B cell (primary cell): ENCODE results near the gene CASD1. TPM values are rescaled to one million over a fixed set of nuclear protein-coding genes. Genes with fewer than 3 reads are reported as not detected.

ENCODE experiments used
- ATAC-seq: fragments of 200-7000 bp; cut with Tn5 transposase; one replicate; pipeline ENCODE4 v1.10.0; 2021; ENCODE audit warnings: low read depth, mild to moderate bottlenecking, moderate number of reproducible peaks, moderate library complexity
- CTCF ChIA-PET: fragments of 350-600 bp; sonication (Branson Sonifier 250); formaldehyde crosslinking; loops from one replicate; lab custom pipeline; 2021; ENCODE audit warnings: antibody characterized with exemption, inconsistent platforms; lab: Charles Lee
- POLR2A ChIA-PET: fragments of 350-600 bp; sonication (Branson Sonifier 250); formaldehyde crosslinking; loops from one replicate; lab custom pipeline; 2021; ENCODE audit warnings: antibody characterized with exemption; lab: Charles Lee
- DNase-seq: peaks from one replicate; pipeline ENCODE4 v3.0.0; 2013
- H2AFZ ChIP-seq: 2 replicates; pipeline ENCODE4 v1.6.1; 2012; ENCODE audit warnings: mild to moderate bottlenecking, low read depth, low read length; ENCODE audit not compliant: insufficient read depth, poor library complexity, severe bottlenecking
- H3K27ac ChIP-seq, 2 donors: 1 replicate in 1 of 2; 2 replicates in 1 of 2; pipeline ENCODE4 v1.5.1; 2012 to 2013; ENCODE audit warnings: low read length in 2 of 2, mild to moderate bottlenecking in 2 of 2, moderate library complexity in 1 of 2
- H3K27me3 ChIP-seq, 4 experiments: fragments of 200-600 bp in 1 of 4; sonication (generic) in 1 of 4; replicated peaks in 1 of 4; 1 replicate in 2 of 4; 2 replicates in 2 of 4; pipeline versions ENCODE4 v1.6.1 to v1.7.0; 2013 to 2016; ENCODE audit warnings: low read length in 3 of 4, mild to moderate bottlenecking in 2 of 4, mixed read lengths in 1 of 4, moderate library complexity in 1 of 4; ENCODE audit not compliant: insufficient read depth in 4 of 4, control insufficient read depth in 3 of 4; ENCODE audit errors: control extremely low read depth in 1 of 4
- H3K36me3 ChIP-seq, 2 experiments: replicated peaks in 1 of 2; 1 replicate in 1 of 2; 2 replicates in 1 of 2; pipeline versions ENCODE4 v1.6.1 to v1.7.1; 2013; ENCODE audit warnings: low read length in 1 of 2; ENCODE audit not compliant: insufficient read depth in 2 of 2, control insufficient read depth in 1 of 2; ENCODE audit errors: control extremely low read depth in 1 of 2, extremely low read depth in 1 of 2
- H3K4me1 ChIP-seq, 2 donors: fragments of 200-600 bp in 1 of 2; sonication (generic) in 1 of 2; 1 replicate in 1 of 2; 2 replicates in 1 of 2; pipeline versions ENCODE4 v1.5.1 to v1.6.1; 2013 to 2017; ENCODE audit warnings: low read length in 2 of 2; ENCODE audit not compliant: control insufficient read depth in 2 of 2, insufficient read depth in 2 of 2
- H3K4me2 ChIP-seq: replicated peaks from 2 replicates; pipeline ENCODE3; 2012; ENCODE audit warnings: mild to moderate bottlenecking, low read depth, low read length; ENCODE audit not compliant: poor library complexity, severe bottlenecking
- H3K4me3 ChIP-seq, 5 experiments: fragments of 200-600 bp in 1 of 5; sonication (generic) in 1 of 5; 1 replicate in 3 of 5; 2 replicates in 2 of 5; pipeline versions ENCODE4 v1.5.1 to v1.7.0; 2011 to 2016; ENCODE audit warnings: low read length in 4 of 5, mild to moderate bottlenecking in 4 of 5, low read depth in 2 of 5, control low read depth in 1 of 5, moderate library complexity in 1 of 5; ENCODE audit not compliant: insufficient read depth in 1 of 5; ENCODE audit errors: control extremely low read depth in 1 of 5, extremely low read depth in 1 of 5
- H3K79me2 ChIP-seq: fragments of 200-600 bp; sonication (generic); one replicate; pipeline ENCODE4 v1.6.0; 2016; ENCODE audit warnings: low read length; ENCODE audit not compliant: control insufficient read depth, insufficient read depth
- H3K9ac ChIP-seq: fragments of 200-600 bp; sonication (generic); 2 replicates; pipeline ENCODE4 v1.6.1; 2017; ENCODE audit warnings: mild to moderate bottlenecking, low read length, moderate library complexity
- H3K9me3 ChIP-seq, 3 donors: one replicate each; pipeline versions ENCODE4 v1.6.1 to v1.7.1; 2013; ENCODE audit warnings: low read length in 2 of 3; ENCODE audit not compliant: control insufficient read depth in 2 of 3, insufficient read depth in 1 of 3; ENCODE audit errors: control extremely low read depth in 1 of 3
- H4K20me1 ChIP-seq: 2 replicates; pipeline ENCODE4 v1.6.0; 2012; ENCODE audit warnings: mild to moderate bottlenecking, low read length; ENCODE audit not compliant: insufficient read depth, control insufficient read depth, poor library complexity, severe bottlenecking
- H3K27ac Mint-ChIP-seq: one replicate; pipeline ENCODE4 v1.8.0; 2021; ENCODE audit warnings: mixed read lengths
- H3K27me3 Mint-ChIP-seq: one replicate; pipeline ENCODE4 v1.8.0; 2021; ENCODE audit warnings: mixed read lengths
- H3K4me1 Mint-ChIP-seq: one replicate; pipeline ENCODE4 v1.8.0; 2021; ENCODE audit warnings: mixed read lengths
- H3K4me3 Mint-ChIP-seq: one replicate; pipeline ENCODE4 v1.8.0; 2021; ENCODE audit warnings: mixed read lengths
- H3K9me3 Mint-ChIP-seq: one replicate; pipeline ENCODE4 v1.8.0; 2022; ENCODE audit warnings: mixed read lengths; ENCODE audit not compliant: insufficient read depth
- CTCF ChIP-seq: fragments of 200-600 bp; IDR thresholded peaks from one replicate; pipeline ENCODE4 v1.8.0; 2022; ENCODE audit warnings: antibody characterized with exemption, mild to moderate bottlenecking
- EZH2 ChIP-seq: IDR thresholded peaks from 2 replicates; pipeline ENCODE4 v1.6.1; 2012; ENCODE audit warnings: borderline replicate concordance, low read depth, mild to moderate bottlenecking, moderate library complexity, low read length; ENCODE audit not compliant: insufficient read depth, poor library complexity, severe bottlenecking
- WGBS: methylation state at CpG from one replicate; pipeline ENCODE4 v1.1.5; 2013; ENCODE audit warnings: missing lambda C conversion rate; ENCODE audit not compliant: insufficient coverage; 5-methylcytosine and 5-hydroxymethylcytosine counted together
- intact Hi-C: fragments of 100-400 bp; cut with micrococcal nuclease; formaldehyde crosslinking; loops from one replicate; pipeline ENCODE4 v1.10.0; 2022
- polyA plus RNA-seq: library from polyadenylated mRNA; depleted of rRNA; stranded (reverse); fragments of >200 nt; gene quantifications from 2 replicates; pipeline ENCODE4 v1.2.3, GENCODE V29; 2012
- total RNA-seq, 2 donors: library from RNA; stranded (reverse); fragments of 120-200 nt in 1 of 2; gene quantifications; 1 replicate in 1 of 2; 2 replicates in 1 of 2; pipeline versions ENCODE4 v1.2.3 to v1.2.4, GENCODE V29; 2013 to 2022

The CASD1 gene
- total and polyA plus RNA-seq, 2 donors (not counting 1 experiment from before 2014, with no cell fraction given) = 9.2 to 47.9 TPM

DNA sequence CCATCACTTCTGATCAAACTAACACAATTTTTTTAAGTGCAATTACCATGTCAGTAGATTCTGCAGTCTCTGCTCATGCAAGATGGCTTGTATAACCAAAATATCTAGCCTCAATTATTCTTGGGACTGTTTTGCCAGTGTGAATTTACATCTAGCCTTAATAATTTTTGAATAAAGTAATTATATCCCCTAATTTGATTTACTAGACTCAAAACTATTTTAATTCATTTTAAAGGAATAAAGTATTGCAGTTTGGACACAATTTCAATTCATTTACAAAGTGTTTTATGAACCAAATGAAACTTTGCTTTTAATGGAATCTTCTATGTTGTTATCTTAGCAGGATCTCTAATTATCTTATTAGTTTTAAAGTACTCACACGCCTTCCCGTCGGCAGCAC lies 90.7 kb downstream of the CASD1 start:
- H3K27ac Mint-ChIP-seq = no peak overlapping the region
- no peaks in the 10 kb centered on the region for H3K79me2 ChIP-seq
- no peak overlapping the region for H3K4me3 Mint-ChIP-seq
- H3K27ac ChIP-seq = no peak overlapping the region
- no peaks in the 10 kb centered on the region for H3K9me3 ChIP-seq
- H4K20me1 ChIP-seq = no peaks in the 10 kb centered on the region
- no peaks in the 10 kb centered on the region for H3K4me1 ChIP-seq
- H3K9me3 Mint-ChIP-seq = no peaks in the 10 kb centered on the region
- ChIA-PET POLR2A (no interaction called here), CTCF (no interaction called here)
- H3K9ac ChIP-seq = no peak overlapping the region
- WGBS = no CpG with 5 or more reads among the region's 3 CpGs
- no peaks in the 10 kb centered on the region for H3K36me3 ChIP-seq
- no peaks in the 10 kb centered on the region for H3K27me3 Mint-ChIP-seq
- H3K4me1 Mint-ChIP-seq = no peaks in the 10 kb centered on the region
- H3K4me2 ChIP-seq = no peak overlapping the region
- H3K4me3 ChIP-seq = no peak overlapping the region
- ATAC-seq = no peak
- no peak overlapping the region for H2AFZ ChIP-seq
- no peak for TF ChIP-seq EZH2
- TF ChIP-seq CTCF = no peak
- intact Hi-C loops = no loop called here
- no peaks in the 10 kb centered on the region for H3K27me3 ChIP-seq
- DNase-seq = no peak

DNA sequence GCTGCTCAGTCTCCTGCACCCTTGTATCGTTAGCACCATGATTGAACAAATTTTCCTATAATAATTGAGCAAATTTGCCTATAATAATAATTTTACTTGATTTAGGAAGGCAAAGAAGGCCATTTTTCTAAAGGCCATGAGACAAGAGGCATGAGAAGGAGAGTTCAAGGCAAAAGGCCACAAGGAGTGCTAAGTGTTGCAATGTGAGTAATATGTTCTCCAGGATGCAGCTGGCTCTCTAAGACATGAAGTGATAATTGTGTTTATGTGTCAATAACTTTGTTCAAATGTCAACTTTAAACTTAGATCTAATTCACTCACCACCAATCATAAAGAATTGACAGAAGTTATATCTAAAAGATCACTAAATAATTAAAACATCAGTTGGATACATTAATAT lies 92.6 kb downstream of the CASD1 start:
- Histone ChIP-seq H2AFZ (no peak overlapping the region), H4K20me1 (no peaks in the 10 kb centered on the region), H3K4me1 (no peaks in the 10 kb centered on the region), H3K36me3 (no peaks in the 10 kb centered on the region), H3K4me2 (no peak overlapping the region), H3K27me3 (no peaks in the 10 kb centered on the region), H3K79me2 (no peaks in the 10 kb centered on the region), H3K9me3 (peaks cover 0 to 3% (median 0%) of the 10 kb centered on the region in 3 donors), H3K9ac (no peak overlapping the region), H3K4me3 (no peak overlapping the region), H3K27ac (no peak overlapping the region)
- DNase-seq (no peak), ATAC-seq (no peak)
- CTCF ChIA-PET = no interaction called here
- TF ChIP-seq CTCF (no peak), EZH2 (no peak)
- intact Hi-C loops = no loop called here
- H3K4me1 Mint-ChIP-seq = peaks cover 4% of the 10 kb centered on the region
- POLR2A ChIA-PET = no interaction called here
- WGBS = no CpG with 5 or more reads among the region's 1 CpG
- H3K4me3 Mint-ChIP-seq = no peak overlapping the region
- H3K9me3 Mint-ChIP-seq = peaks cover 2% of the 10 kb centered on the region
- H3K27me3 Mint-ChIP-seq = peaks cover 4% of the 10 kb centered on the region
- no peak overlapping the region for H3K27ac Mint-ChIP-seq
